DND-41 (cell line): ENCODE results near the gene BRF1.

Source experiments
- CTCF ChIP-seq: IDR thresholded peaks from 2 replicates; pipeline ENCODE4 v1.5.1; 2012; ENCODE audit warnings: borderline replicate concordance, low read length, moderate library complexity, mild to moderate bottlenecking; ENCODE audit not compliant: poor library complexity, severe bottlenecking; ENCODE audit errors: extremely low read depth
- EZH2 ChIP-seq: IDR thresholded peaks from 3 replicates; pipeline ENCODE4 v1.6.1; 2012; ENCODE audit warnings: borderline replicate concordance, low read depth, mild to moderate bottlenecking, moderate library complexity, low read length, inconsistent platforms; ENCODE audit not compliant: severe bottlenecking

DNA sequence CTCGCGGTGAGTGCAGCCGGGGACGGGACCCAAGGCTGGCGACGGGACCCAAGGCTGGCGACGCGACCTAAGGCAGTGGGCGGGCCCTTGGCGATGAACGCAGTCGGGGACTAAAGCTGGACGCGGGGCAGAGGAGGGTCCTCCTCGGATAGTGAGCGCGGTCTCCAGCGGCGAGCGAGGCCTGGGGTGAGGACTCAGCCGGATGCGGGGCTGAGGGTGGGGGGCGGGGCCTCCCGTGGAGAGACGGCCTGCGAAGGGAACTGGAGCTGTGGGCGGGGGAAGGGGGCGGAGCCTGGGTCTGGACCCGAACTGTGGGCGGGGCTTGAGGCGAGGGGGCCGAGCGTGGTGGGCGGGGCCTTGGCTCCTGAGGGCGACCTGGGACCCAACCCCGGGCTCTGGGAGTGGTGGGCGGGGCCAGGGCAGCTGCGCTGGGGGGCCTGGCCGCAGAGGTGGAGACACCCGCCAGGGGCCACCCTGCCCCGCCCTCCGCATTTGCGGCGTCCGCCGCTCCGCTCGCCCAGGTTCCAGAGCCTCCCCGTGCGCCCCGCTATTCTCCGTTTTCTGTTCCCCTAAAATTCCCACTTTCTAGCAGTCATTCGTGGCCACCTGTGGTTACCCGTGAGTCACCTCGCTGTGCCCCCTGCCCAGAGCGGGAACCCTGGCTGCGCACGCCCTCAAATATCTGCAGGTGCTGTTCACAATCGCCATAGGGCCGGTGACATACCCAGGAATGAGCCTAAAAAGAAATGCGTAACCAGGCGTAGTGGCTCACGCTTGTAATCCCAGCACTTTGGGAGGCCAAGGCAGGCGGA, 508 bp upstream of the BRF1 start:
- TF ChIP-seq CTCF: no peak
- TF ChIP-seq EZH2: no peak
